OCI-LY3 (cell line): Measurements from ENCODE around the gene TBXT.

Source experiments
- H2AFZ ChIP-seq: fragments of 200-600, 300-600 bp; shearing (Covaris generic); 2 replicates; pipeline ENCODE4 v1.6.0; 2014; ENCODE audit warnings: antibody characterized with exemption, low read depth, low read length
- H3K27ac ChIP-seq: fragments of 200-600, 300-600 bp; sonication (generic); 2 replicates; pipeline ENCODE4 v1.5.1; 2014; ENCODE audit warnings: mild to moderate bottlenecking, low read length, moderate library complexity, mixed read lengths
- H3K27me3 ChIP-seq: fragments of 200-600, 300-600 bp; sonication (generic); 2 replicates; pipeline ENCODE4 v1.6.1; 2014; ENCODE audit warnings: low read depth, low read length, mixed read lengths
- H3K36me3 ChIP-seq: fragments of 200-600, 300-600 bp; sonication (generic); replicated peaks from 2 replicates; pipeline ENCODE3; 2014; ENCODE audit warnings: low read depth, low read length, mixed read lengths
- H3K4me1 ChIP-seq: fragments of 300-600, 200-600 bp; sonication (generic); 2 replicates; pipeline ENCODE4 v1.6.1; 2014; ENCODE audit warnings: low read length, mixed read lengths
- H3K4me2 ChIP-seq: fragments of 200-600, 300-600 bp; sonication (generic); 2 replicates; pipeline ENCODE4 v1.6.1; 2014; ENCODE audit warnings: low read length, mixed read lengths
- H3K4me3 ChIP-seq: fragments of 300-600, 200-600 bp; sonication (generic); 2 replicates; pipeline ENCODE4 v1.5.1; 2014; ENCODE audit warnings: antibody characterized with exemption, mild to moderate bottlenecking, low read length, moderate library complexity
- H3K79me2 ChIP-seq: fragments of 300-600, 200-600 bp; shearing (Covaris generic); 2 replicates; pipeline ENCODE4 v1.6.1; 2014; ENCODE audit warnings: mild to moderate bottlenecking, low read length, mixed read lengths
- H3K9ac ChIP-seq: fragments of 300-600, 200-600 bp; shearing (Covaris generic); 2 replicates; pipeline ENCODE4 v1.6.0; 2014; ENCODE audit warnings: mild to moderate bottlenecking, low read length, moderate library complexity
- H3K9me3 ChIP-seq: fragments of 200-600, 300-600 bp; shearing (Covaris generic); 2 replicates; pipeline ENCODE4 v1.6.1; 2014; ENCODE audit warnings: low read length, mixed read lengths; ENCODE audit not compliant: insufficient read depth
- H4K20me1 ChIP-seq: fragments of 200-600, 300-600 bp; sonication (generic); 2 replicates; pipeline ENCODE4 v1.6.1; 2016; ENCODE audit warnings: low read length, mixed read lengths; ENCODE audit not compliant: insufficient read depth
- CTCF ChIP-seq: fragments of 200-600, 300-600 bp; sonication (generic); IDR thresholded peaks from 2 replicates; pipeline ENCODE4 v1.5.1; 2014; ENCODE audit warnings: antibody characterized with exemption, low read length, low read depth
- EZH2phosphoT487 ChIP-seq: fragments of 200-600 bp; shearing (Covaris generic); IDR thresholded peaks from 2 replicates; pipeline ENCODE4 v1.6.1; 2018; ENCODE audit warnings: antibody characterized with exemption, mixed run types, low read depth

The TBXT gene

GRCh38 chr6:166167801-166168615 is at the start of gene TBXT:
TBXT (minus strand) TSS chr6:166167851; CDS start chr6:166167591, 260 bp downstream.
- TF ChIP-seq EZH2phosphoT487 (no peak), CTCF (no peak)
- peaks cover 8% of the 10 kb centered on the region for H3K4me1 ChIP-seq
- no peaks in the 10 kb centered on the region for H3K79me2 ChIP-seq
- no peak within 1 kb of the TSS for H3K4me3 ChIP-seq
- H2AFZ ChIP-seq, result no peak within 1 kb of the TSS
- no peaks in the 10 kb centered on the region for H4K20me1 ChIP-seq
- no peak within 1 kb of the TSS for H3K9ac ChIP-seq
- H3K36me3 ChIP-seq, result no peaks in the 10 kb centered on the region
- H3K27me3 ChIP-seq, result peaks cover 28% of the 10 kb centered on the region
- H3K27ac ChIP-seq, result no peak within 1 kb of the TSS
- no peaks in the 10 kb centered on the region for H3K9me3 ChIP-seq
- no peak within 1 kb of the TSS for H3K4me2 ChIP-seq

GRCh38 chr6:166207284-166207561 is 39.6 kb upstream of the TBXT start:
- Histone ChIP-seq H3K4me3 (no peak overlapping the region), H3K36me3 (no peaks in the 10 kb centered on the region), H2AFZ (no peak overlapping the region), H3K9me3 (no peaks in the 10 kb centered on the region), H3K4me1 (peaks cover 24% of the 10 kb centered on the region), H3K27ac (no peak overlapping the region), H4K20me1 (peaks cover 9% of the 10 kb centered on the region; the same call in 1 of the 2 replicates), H3K79me2 (no peaks in the 10 kb centered on the region), H3K9ac (no peak overlapping the region), H3K4me2 (no peak overlapping the region), H3K27me3 (peaks cover 34% of the 10 kb centered on the region)
- TF ChIP-seq CTCF, result no peak
- no peak for TF ChIP-seq EZH2phosphoT487

GRCh38 chr6:166206510-166207283 is 39.0 kb upstream of the TBXT start:
- peaks cover 9% of the 10 kb centered on the region; the same call in 1 of the 2 replicates for H4K20me1 ChIP-seq
- no peak overlapping the region for H2AFZ ChIP-seq
- no peak overlapping the region for H3K4me2 ChIP-seq
- H3K79me2 ChIP-seq, result no peaks in the 10 kb centered on the region
- no peak overlapping the region for H3K4me3 ChIP-seq
- peaks cover 34% of the 10 kb centered on the region for H3K27me3 ChIP-seq
- no peak overlapping the region for H3K9ac ChIP-seq
- no peaks in the 10 kb centered on the region for H3K36me3 ChIP-seq
- H3K4me1 ChIP-seq, result peaks cover 29% of the 10 kb centered on the region
- no peaks in the 10 kb centered on the region for H3K9me3 ChIP-seq
- TF ChIP-seq EZH2phosphoT487 (no peak), CTCF (no peak)
- H3K27ac ChIP-seq, result no peak overlapping the region

GRCh38 chr6:166206066-166206465 is 38.4 kb upstream of the TBXT start:
- H2AFZ ChIP-seq, result no peak overlapping the region
- peaks cover 9% of the 10 kb centered on the region; the same call in 1 of the 2 replicates for H4K20me1 ChIP-seq
- H3K36me3 ChIP-seq, result no peaks in the 10 kb centered on the region
- H3K4me3 ChIP-seq, result no peak overlapping the region
- peaks cover 39% of the 10 kb centered on the region for H3K27me3 ChIP-seq
- TF ChIP-seq CTCF, result no peak
- TF ChIP-seq EZH2phosphoT487, result no peak
- no peaks in the 10 kb centered on the region for H3K79me2 ChIP-seq
- no peak overlapping the region for H3K27ac ChIP-seq
- H3K9me3 ChIP-seq, result no peaks in the 10 kb centered on the region
- peaks cover 32% of the 10 kb centered on the region for H3K4me1 ChIP-seq
- no peak overlapping the region for H3K4me2 ChIP-seq
- H3K9ac ChIP-seq, result no peak overlapping the region
